ENCODE measurements around the gene MAP3K6.
A peak's percentile ranks its signal among the peaks of the same experiment; 100 is the strongest.

The MAP3K6 gene

DNA sequence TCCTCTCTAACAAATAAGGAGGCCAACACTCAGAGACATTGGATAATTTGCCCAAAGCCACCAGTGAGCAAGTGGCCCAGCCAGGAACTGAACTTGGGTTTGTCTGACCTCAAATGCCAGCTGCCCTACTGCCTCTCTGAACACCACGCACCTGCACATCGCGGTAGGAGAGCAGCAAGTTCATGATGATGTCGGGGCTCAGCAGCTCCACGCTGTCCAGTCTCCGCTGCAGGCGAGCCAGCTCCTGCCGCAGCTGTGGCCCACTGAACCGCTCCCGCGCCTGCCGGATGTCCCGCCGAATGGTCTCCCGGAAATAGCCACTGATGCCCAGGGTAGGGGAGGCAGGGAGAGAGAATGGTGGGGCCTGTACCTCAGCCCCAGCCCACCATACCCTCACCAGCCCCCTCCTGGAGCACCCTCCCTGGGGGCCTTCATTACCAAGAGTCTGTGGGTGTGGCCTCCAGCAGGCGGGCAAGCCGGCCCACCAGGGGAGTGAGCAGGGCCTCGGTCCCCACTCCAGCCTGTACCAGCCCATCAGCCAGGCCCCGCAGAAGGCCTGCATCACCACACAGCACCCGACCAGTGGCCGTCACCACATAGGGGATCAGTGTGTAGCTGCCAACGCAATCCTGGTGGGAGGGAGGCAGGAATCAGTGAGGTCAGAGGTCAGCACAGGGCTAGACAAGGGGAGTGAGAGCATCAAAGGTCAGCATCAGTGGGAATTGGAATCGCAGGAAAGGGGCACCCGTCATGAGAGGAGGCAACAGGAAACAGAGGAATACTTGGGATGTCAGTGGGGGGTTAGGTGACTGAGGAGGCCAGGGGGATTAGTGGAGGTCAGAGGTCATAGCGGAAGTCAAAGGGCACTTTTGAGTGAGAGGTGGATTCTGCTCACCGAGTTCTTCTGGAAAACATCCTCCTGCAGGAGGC lies 2.7 kb downstream of the MAP3K6 start:
- no CpG with 5 or more reads among the region's 26 CpGs for WGBS (ENCODE audit: insufficient coverage, insufficient read length)
- Histone ChIP-seq H3K36me3 (ENCODE audit: control insufficient read depth, insufficient read depth, low read length) (no peaks in the 10 kb centered on the region), H3K9me3 (ENCODE audit: control insufficient read depth, insufficient read depth, low read length) (no peaks in the 10 kb centered on the region), H3K4me3 (ENCODE audit: low read length) (no peak overlapping the region), H3K4me1 (ENCODE audit: control insufficient read depth, insufficient read depth, low read length) (peaks cover 9% of the 10 kb centered on the region; the same call in 1 of the 2 replicates), H3K27me3 (ENCODE audit: control insufficient read depth, insufficient read depth, low read length) (peaks cover 14% of the 10 kb centered on the region; the same call in 1 of the 2 replicates), H3K27ac (ENCODE audit: low read length) (no peak overlapping the region)
- no peak for DNase-seq (ENCODE audit: low read depth, low spot score)

DNA sequence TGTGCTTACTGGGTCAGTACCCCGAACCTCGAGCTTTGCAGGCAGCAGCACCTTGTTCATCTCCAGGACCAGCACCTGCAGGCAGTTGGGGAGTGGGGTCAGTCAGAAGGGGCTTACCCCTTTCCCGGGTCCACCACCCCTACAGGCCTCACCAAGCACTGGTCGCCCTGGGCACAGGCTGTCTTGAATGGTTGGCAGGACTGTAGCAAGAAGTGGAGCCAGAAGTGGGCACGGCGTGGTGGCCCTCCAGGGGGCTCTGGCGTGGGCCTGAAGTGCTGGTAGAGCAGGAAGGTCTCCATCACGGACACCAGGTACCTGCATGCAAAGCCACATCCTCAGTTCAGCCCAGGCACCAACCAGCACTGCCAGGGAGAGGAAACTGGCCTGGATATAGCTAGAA lies 5.2 kb downstream of the MAP3K6 start:
- peaks cover 16% of the 10 kb centered on the region; the same call in 1 of the 2 replicates for H3K27me3 ChIP-seq (ENCODE audit: control insufficient read depth, insufficient read depth, low read length)
- WGBS (ENCODE audit: insufficient coverage, insufficient read length) = no CpG with 5 or more reads among the region's 8 CpGs
- H3K9me3 ChIP-seq (ENCODE audit: control insufficient read depth, insufficient read depth, low read length) = no peaks in the 10 kb centered on the region
- no peak overlapping the region for H3K27ac ChIP-seq (ENCODE audit: low read length)
- no peak overlapping the region for H3K4me3 ChIP-seq (ENCODE audit: low read length)
- peaks cover 9% of the 10 kb centered on the region for H3K4me1 ChIP-seq (ENCODE audit: control insufficient read depth, insufficient read depth, low read length)
- no peak for DNase-seq (ENCODE audit: low read depth, low spot score)
- H3K36me3 ChIP-seq (ENCODE audit: control insufficient read depth, insufficient read depth, low read length) = no peaks in the 10 kb centered on the region

DNA sequence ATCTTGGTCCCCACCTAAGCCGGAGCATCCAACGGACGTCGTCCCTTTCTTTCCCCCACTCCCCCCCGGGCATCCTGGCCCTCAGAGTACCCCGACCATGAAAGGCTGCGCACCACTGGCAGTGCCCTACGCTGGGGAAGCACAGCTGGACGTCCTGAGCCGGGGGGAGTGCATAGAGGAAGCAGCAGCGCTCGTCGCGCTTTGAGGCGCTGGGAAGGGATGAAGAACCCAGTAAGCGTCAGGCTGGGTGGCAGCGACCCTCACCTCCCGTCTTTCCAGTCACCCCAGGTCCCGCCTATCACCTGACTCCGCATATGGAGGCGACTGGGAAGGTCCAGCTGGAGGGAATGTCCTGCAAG lies 5.7 kb downstream of the MAP3K6 start:
- Histone ChIP-seq H3K27me3 (ENCODE audit: control insufficient read depth, insufficient read depth, low read length) (peaks cover 16% of the 10 kb centered on the region; the same call in 1 of the 2 replicates), H3K36me3 (ENCODE audit: control insufficient read depth, insufficient read depth, low read length) (no peaks in the 10 kb centered on the region), H3K4me3 (ENCODE audit: low read length) (peak overlapping the region; percentile 70; the same call in 1 of the 2 replicates), H3K4me1 (ENCODE audit: control insufficient read depth, insufficient read depth, low read length) (peaks cover 9% of the 10 kb centered on the region), H3K9me3 (ENCODE audit: control insufficient read depth, insufficient read depth, low read length) (no peaks in the 10 kb centered on the region), H3K27ac (ENCODE audit: low read length) (no peak overlapping the region)
- no CpG with 5 or more reads among the region's 21 CpGs for WGBS (ENCODE audit: insufficient coverage, insufficient read length)
- no peak for DNase-seq (ENCODE audit: low read depth, low spot score)

DNA sequence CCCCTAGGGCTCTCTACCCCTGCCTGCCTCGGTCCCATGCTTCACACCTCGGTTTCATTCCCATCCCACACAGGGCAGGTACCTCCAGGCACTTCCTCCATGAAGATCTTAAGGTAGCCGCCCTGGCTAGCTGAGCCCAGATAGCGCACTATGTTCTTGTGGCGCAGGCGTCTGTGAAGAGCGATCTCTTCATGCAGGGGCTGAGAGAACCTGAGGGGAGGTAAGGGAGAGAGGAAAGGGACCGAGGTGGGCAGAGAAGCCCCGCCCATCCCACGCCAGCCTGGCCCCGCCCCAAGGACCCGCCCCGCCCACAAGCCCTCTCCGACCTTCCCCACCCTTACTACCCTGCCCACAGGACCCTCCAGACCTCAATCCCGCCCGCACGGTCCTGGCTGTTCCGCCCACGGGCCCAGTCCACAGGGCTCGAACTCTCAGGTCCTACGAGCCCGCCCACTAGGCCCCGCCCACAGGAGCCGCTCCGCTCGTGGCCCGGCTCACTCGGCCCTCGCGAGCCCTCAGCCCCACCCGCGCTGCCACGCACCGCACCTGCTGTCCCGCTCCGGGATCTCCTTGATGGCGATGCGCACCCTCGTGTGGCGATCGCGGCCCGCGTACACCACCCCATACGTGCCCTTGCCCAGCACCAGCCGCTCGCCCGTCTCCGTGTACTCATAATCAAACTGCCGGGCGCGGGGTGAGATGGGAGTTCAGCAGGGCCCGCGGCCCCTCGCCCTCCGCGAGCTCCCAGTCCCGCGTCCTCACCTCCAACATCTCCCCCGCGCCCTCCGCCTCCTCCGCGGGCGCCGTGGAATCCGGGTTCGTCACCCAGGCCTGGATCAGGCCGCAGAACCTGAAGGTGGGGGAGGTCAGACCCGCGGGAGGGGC lies 6.4 kb downstream of the MAP3K6 start:
- Histone ChIP-seq H3K36me3 (ENCODE audit: control insufficient read depth, insufficient read depth, low read length) (no peaks in the 10 kb centered on the region), H3K4me3 (ENCODE audit: low read length) (peak overlapping the region; percentile 70), H3K27me3 (ENCODE audit: control insufficient read depth, insufficient read depth, low read length) (peaks cover 16% of the 10 kb centered on the region; the same call in 1 of the 2 replicates), H3K27ac (ENCODE audit: low read length) (no peak overlapping the region), H3K9me3 (ENCODE audit: control insufficient read depth, insufficient read depth, low read length) (no peaks in the 10 kb centered on the region), H3K4me1 (ENCODE audit: control insufficient read depth, insufficient read depth, low read length) (peaks cover 9% of the 10 kb centered on the region)
- no CpG with 5 or more reads among the region's 71 CpGs for WGBS (ENCODE audit: insufficient coverage, insufficient read length)
- no peak for DNase-seq (ENCODE audit: low read depth, low spot score)

DNA sequence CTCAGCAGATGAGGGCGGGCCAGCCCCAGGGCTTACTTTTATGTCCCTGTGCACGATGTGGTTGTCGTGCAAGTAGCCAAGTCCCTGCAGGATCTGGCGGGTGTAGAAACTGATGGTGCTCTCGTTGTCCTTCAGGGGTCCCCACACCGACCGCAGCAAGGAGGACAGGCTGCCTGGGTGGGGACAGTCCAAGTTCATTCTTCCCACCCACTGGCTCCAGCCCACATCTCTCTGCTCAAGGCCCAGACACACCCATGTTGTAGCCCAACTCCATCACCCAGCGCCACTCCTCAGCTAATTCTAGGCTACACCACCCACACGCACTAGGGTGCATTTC lies 7.0 kb downstream of the MAP3K6 start:
- Histone ChIP-seq H3K4me1 (ENCODE audit: control insufficient read depth, insufficient read depth, low read length) (peaks cover 9% of the 10 kb centered on the region), H3K4me3 (ENCODE audit: low read length) (peak overlapping the region; percentile 70; the same call in 1 of the 2 replicates)

DNA sequence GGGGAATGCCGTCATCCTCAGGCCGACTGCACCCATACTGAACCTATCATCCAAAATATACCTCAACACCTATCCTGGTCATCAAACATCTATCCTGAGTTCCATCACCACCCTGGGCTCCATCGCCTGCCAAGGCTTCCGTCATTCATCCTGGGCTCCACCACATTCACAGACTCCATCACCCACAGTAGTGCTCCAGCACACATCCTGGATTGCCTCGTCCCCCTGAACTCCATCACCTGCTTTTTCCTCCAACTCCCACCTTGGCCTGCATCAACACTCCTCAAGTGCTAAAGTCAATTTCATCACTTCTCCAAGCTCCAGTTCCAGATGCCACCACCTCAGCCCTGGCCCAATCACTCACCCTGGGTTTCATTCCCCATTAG lies 7.8 kb downstream of the MAP3K6 start:
- Histone ChIP-seq H3K27ac (ENCODE audit: low read length) (no peak overlapping the region), H3K27me3 (ENCODE audit: control insufficient read depth, insufficient read depth, low read length) (peaks cover 16% of the 10 kb centered on the region; the same call in 1 of the 2 replicates), H3K9me3 (ENCODE audit: control insufficient read depth, insufficient read depth, low read length) (no peaks in the 10 kb centered on the region), H3K4me3 (ENCODE audit: low read length) (no peak overlapping the region), H3K36me3 (ENCODE audit: control insufficient read depth, insufficient read depth, low read length) (no peaks in the 10 kb centered on the region), H3K4me1 (ENCODE audit: control insufficient read depth, insufficient read depth, low read length) (peaks cover 4% of the 10 kb centered on the region)
- no peak for DNase-seq (ENCODE audit: low read depth, low spot score)
- WGBS (ENCODE audit: insufficient coverage, insufficient read length) = no CpG with 5 or more reads among the region's 5 CpGs

More for the DNA sequence above, 7.0 kb downstream of the MAP3K6 start:
- no peaks in the 10 kb centered on the region for H3K36me3 ChIP-seq (ENCODE audit: control insufficient read depth, insufficient read depth, low read length)
- H3K9me3 ChIP-seq (ENCODE audit: control insufficient read depth, insufficient read depth, low read length) = no peaks in the 10 kb centered on the region
- no peak overlapping the region for H3K27ac ChIP-seq (ENCODE audit: low read length)
- no CpG with 5 or more reads among the region's 9 CpGs for WGBS (ENCODE audit: insufficient coverage, insufficient read length)
- H3K27me3 ChIP-seq (ENCODE audit: control insufficient read depth, insufficient read depth, low read length) = peaks cover 16% of the 10 kb centered on the region; the same call in 1 of the 2 replicates
- no peak for DNase-seq (ENCODE audit: low read depth, low spot score)

DNA sequence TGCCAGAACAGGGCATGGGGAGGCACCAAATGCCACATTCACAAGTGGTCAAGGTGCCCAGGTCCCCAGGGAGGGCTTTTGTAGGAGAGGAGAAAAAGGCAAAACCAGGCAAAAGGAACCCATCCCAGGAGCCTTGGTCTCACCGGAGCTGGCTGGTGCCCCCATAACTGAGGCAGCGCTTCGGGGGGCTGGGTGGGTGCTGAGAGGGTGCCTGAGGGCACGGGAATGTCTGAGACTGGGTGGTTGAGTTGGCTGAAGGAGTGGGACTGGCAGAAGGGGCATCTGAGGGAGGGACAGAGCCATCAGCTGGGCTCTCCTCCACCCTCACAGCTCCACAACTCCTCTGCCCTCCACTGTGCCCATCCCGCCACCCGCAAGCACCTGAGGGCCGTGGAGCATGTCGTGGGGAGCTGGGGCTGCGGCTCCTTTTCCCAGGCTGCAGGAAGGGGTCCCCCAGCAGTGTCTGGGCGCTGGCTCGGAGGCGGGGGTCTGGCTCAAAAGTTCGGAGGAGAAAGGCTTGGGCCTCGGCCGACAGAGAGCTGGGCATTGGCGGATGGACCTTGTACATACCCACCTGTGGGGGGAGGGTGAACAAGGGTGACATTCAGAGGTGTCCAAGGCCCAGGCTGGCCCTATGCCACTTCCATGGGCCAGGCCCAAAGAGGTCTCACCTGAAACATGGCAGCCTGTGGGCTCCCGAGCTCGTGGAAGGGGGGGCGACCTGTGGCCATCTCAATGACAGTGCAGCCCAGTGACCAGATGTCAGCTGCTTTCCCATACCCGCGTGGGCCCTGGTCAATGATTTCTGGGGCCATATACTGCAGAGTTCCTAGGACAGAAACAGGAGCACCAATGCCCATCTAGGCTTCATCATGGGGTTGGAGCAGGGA lies 8.5 kb downstream of the MAP3K6 start:
- no peak overlapping the region for H3K27ac ChIP-seq (ENCODE audit: low read length)
- peaks cover 4% of the 10 kb centered on the region for H3K4me1 ChIP-seq (ENCODE audit: control insufficient read depth, insufficient read depth, low read length)
- H3K27me3 ChIP-seq (ENCODE audit: control insufficient read depth, insufficient read depth, low read length) = peaks cover 16% of the 10 kb centered on the region; the same call in 1 of the 2 replicates
- no peak overlapping the region for H3K4me3 ChIP-seq (ENCODE audit: low read length)
- no peaks in the 10 kb centered on the region for H3K36me3 ChIP-seq (ENCODE audit: control insufficient read depth, insufficient read depth, low read length)
- no CpG with 5 or more reads among the region's 21 CpGs for WGBS (ENCODE audit: insufficient coverage, insufficient read length)
- DNase-seq (ENCODE audit: low read depth, low spot score) = no peak
- no peaks in the 10 kb centered on the region for H3K9me3 ChIP-seq (ENCODE audit: control insufficient read depth, insufficient read depth, low read length)

DNA sequence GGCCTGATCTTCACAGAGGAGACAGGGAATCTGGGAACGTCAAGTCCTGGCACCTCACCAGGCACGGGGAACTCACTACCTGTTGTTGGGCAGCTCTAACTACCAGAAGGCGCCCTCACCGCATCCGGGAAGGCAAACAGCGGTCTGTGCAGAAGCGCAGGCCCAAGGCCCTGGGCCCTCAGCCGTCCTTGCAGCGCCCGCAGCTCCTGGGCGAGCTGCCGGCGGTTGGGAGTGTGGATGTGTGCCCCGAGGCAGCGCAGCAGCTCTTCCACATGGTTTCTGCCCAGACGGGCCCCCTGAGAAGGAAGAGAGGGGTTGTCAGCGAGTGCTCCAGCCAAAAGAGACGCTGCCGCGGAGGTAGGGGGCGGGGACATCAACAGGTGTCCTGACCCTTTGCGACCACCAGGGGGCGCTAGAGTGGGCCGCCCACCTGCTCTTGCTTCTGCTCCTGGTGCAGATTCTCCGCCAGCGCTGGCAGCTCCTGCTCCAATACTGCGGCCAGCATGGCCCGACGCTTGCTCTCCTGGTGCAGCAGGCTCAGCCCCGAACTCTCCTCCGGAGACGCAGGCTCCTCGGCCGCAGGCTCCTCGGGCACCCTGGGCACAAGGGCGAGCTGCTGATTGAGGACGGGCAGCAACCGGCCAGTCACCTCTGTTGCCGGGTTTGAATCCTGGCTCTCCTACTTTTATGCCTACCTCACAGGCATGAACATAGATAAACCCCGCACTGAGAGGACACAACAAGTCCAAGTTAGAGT lies 9.3 kb downstream of the MAP3K6 start:
- peaks cover 16% of the 10 kb centered on the region; the same call in 1 of the 2 replicates for H3K27me3 ChIP-seq (ENCODE audit: control insufficient read depth, insufficient read depth, low read length)
- peaks cover 4% of the 10 kb centered on the region for H3K4me1 ChIP-seq (ENCODE audit: control insufficient read depth, insufficient read depth, low read length)
- no peak overlapping the region for H3K27ac ChIP-seq (ENCODE audit: low read length)
- no peak overlapping the region for H3K4me3 ChIP-seq (ENCODE audit: low read length)
- no peak for DNase-seq (ENCODE audit: low read depth, low spot score)
- WGBS (ENCODE audit: insufficient coverage, insufficient read length) = no CpG with 5 or more reads among the region's 40 CpGs
- H3K36me3 ChIP-seq (ENCODE audit: control insufficient read depth, insufficient read depth, low read length) = no peaks in the 10 kb centered on the region
- no peaks in the 10 kb centered on the region for H3K9me3 ChIP-seq (ENCODE audit: control insufficient read depth, insufficient read depth, low read length)

DNA sequence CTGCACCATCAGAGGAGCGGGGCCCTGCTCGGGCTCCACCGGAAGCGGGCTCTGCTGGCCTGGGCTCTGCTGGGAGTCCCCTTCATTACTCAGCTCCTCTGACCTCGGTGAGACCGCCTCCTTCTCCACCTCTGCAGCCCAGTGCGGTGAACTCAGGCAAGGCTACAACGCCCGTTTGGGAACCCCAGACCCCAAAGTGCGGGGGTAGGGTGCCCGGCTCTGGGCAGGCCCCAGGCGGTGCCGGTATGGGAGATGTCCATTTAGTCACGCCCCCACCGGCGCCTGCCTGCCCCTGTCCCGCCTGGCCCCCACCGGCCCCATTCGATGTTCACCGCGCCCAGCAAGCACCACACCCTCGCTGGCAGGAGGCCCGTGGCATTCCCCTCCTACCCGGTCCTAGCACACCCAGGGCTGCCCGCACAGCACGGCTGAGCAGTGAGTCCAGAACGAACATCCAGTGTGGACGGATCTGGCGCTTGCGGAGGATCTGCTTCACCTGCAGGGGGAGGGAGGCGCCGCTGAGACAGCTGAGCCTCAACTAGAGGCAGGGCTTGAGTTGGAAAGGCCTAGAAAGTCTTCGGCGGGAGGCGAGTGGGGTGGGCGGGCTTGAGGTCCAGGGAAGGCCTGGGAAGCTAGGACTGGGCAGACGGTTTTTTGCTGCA lies 10.0 kb downstream of the MAP3K6 start:
- no peak for DNase-seq (ENCODE audit: low read depth, low spot score)
- Histone ChIP-seq H3K4me3 (ENCODE audit: low read length) (no peak overlapping the region), H3K9me3 (ENCODE audit: control insufficient read depth, insufficient read depth, low read length) (no peaks in the 10 kb centered on the region), H3K4me1 (ENCODE audit: control insufficient read depth, insufficient read depth, low read length) (peaks cover 4% of the 10 kb centered on the region), H3K36me3 (ENCODE audit: control insufficient read depth, insufficient read depth, low read length) (no peaks in the 10 kb centered on the region), H3K27ac (ENCODE audit: low read length) (no peak overlapping the region), H3K27me3 (ENCODE audit: control insufficient read depth, insufficient read depth, low read length) (peaks cover 16% of the 10 kb centered on the region; the same call in 1 of the 2 replicates)
- no CpG with 5 or more reads among the region's 37 CpGs for WGBS (ENCODE audit: insufficient coverage, insufficient read length)
